Esophagus squamous epithelium (tissue), 4 donors: Measurements from ENCODE around the gene PCDHB10.
"Not testable (repeated sequence)": the region's sequence is repeated elsewhere in the genome, so short reads cannot be mapped to it uniquely, and the experiment has no call there.

ENCODE experiments used
- POLR2A ChIP-seq, 4 donors: fragments of 450-650 bp; IDR thresholded peaks; one replicate each; pipeline ENCODE4 v1.6.1; 2017; ENCODE audit warnings: antibody characterized with exemption in 4 of 4, mild to moderate bottlenecking in 4 of 4, moderate library complexity in 3 of 4
- TF ChIP-seq, protein P1 (sequence below), 6 experiments: fragments of 450-650 bp in 4 of 6; fragments of 200-600 bp in 2 of 6; sonication (generic) in 2 of 6; IDR thresholded peaks; one replicate each; pipeline ENCODE4 v1.5.1; 2016 to 2019; ENCODE audit warnings: antibody characterized with exemption in 6 of 6, mild to moderate bottlenecking in 4 of 6, moderate library complexity in 4 of 6

DNA sequence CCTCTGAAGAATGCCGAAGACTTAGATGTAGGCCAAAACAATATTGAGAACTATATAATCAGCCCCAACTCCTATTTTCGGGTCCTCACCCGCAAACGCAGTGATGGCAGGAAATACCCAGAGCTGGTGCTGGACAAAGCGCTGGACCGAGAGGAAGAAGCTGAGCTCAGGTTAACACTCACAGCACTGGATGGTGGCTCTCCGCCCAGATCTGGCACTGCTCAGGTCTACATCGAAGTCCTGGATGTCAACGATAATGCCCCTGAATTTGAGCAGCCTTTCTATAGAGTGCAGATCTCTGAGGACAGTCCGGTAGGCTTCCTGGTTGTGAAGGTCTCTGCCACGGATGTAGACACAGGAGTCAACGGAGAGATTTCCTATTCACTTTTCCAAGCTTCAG lies 22.4 kb downstream of the PCDHB10 start:
- TF ChIP-seq, protein P1, sequence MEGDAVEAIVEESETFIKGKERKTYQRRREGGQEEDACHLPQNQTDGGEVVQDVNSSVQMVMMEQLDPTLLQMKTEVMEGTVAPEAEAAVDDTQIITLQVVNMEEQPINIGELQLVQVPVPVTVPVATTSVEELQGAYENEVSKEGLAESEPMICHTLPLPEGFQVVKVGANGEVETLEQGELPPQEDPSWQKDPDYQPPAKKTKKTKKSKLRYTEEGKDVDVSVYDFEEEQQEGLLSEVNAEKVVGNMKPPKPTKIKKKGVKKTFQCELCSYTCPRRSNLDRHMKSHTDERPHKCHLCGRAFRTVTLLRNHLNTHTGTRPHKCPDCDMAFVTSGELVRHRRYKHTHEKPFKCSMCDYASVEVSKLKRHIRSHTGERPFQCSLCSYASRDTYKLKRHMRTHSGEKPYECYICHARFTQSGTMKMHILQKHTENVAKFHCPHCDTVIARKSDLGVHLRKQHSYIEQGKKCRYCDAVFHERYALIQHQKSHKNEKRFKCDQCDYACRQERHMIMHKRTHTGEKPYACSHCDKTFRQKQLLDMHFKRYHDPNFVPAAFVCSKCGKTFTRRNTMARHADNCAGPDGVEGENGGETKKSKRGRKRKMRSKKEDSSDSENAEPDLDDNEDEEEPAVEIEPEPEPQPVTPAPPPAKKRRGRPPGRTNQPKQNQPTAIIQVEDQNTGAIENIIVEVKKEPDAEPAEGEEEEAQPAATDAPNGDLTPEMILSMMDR (IDR thresholded peaks at IDR 0.05), result not testable (repeated sequence)
- TF ChIP-seq POLR2A (IDR thresholded peaks at IDR 0.05), result not testable (repeated sequence)
